NCI-H2107 treated with DMSO at 0.1 percent for 48 hours (cell line): ENCODE results near the gene PHLDB2.
A peak's percentile ranks its signal among the peaks of the same experiment; 100 is the strongest.

Source experiments
- DNase-seq: peaks from one replicate; lab custom pipeline; 2025; ENCODE audit not compliant: unreplicated experiment; lab: John Stamatoyannopoulos, UW

The PHLDB2 gene

DNA sequence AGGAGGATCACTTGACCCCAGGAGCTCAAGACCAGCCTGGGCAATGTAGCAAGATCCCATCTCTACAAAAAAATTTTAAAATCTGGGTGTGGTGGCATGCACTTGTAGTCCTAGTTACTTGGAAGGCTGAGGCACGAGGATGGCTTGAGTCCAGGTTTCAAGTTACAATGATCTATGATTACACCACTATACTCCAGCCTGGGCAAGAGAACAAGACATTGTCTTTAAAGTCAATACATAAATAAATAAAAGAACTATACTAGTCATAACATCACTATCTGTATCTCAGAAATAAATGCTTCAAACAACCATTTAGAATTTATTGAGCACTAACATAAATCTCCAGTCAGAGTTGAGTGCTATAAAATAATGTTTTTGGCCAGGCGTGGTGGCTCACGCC is 8.5 kb upstream of the PHLDB2 start:
- no peak for DNase-seq

DNA sequence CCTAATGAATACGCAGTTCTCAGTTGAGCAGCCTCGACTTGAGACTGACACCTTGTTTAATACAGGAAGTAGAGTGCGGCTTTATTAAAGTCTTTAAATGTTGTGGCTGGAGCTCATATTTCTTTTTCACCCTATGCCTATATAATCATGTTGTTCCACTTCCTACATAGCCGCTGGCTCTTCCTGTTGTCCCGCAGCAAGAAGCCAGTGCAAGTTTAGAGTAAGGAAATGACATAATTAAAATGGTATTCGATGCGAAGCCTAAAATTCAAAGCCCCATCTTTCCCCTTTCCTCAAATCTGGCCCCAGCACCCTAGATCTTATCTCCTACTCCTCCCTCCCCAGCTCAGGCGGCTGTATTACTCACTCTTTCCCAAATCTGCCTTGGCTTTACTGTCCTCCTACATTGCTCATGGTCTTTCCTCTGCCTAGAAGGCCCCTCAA is 7.5 kb upstream of the PHLDB2 start:
- no peak for DNase-seq

DNA sequence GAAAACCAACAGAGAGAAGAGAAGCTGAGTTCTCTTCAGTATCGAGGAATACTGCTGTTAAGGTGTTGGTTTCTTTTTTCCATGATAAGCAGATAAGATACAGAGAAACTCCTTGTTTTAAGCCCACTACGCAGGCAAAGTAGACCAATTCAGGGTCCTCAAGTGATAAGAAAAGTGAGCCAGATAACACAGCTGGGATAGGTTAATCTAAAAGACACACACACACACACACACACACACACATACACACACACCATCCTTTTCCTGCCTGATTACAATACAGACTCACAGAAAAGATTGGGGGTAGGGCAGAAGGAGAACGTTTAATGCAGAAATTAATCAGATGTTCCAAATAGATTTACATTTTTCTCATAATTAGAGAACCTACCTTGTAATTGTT is 6.5 kb upstream of the PHLDB2 start:
- DNase-seq: no peak

DNA sequence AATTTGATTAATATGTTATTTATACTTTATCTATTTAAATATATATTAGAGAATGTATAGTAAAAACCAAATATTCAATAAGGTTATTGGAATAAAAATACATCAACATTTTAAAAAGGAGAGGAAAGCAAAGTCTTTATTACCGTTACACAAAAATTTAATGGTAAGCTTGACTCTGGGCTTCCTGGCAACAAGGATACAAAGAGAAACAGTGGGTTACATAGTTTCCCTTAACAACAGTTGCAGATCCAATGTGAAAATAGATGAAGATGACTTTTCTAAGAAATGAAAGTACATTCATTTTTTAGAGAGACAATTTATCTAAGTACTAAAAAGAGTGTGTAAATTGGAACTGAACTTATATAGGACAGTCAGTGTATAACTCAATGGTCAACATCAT is 6.0 kb upstream of the PHLDB2 start:
- no peak for DNase-seq

DNA sequence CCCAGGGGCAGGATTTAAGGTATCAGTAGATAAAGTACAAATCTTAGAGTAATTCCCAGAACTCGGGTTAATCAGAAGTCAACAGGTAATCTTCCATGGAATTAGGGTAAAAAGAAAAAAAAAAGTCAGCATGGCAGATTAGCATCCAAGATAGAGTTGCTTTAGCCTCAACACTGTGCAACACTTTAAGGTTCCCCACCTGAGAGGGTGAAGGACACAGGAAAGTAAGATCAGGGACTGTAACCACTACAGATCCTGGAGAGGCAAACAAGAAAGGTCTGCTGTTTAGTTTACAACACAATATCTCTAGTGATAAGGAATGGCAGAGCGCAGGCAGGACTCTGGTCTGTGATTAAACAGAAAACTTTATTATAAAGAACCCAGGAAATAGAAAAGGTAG is 4.1 kb upstream of the PHLDB2 start:
- DNase-seq: no peak

DNA sequence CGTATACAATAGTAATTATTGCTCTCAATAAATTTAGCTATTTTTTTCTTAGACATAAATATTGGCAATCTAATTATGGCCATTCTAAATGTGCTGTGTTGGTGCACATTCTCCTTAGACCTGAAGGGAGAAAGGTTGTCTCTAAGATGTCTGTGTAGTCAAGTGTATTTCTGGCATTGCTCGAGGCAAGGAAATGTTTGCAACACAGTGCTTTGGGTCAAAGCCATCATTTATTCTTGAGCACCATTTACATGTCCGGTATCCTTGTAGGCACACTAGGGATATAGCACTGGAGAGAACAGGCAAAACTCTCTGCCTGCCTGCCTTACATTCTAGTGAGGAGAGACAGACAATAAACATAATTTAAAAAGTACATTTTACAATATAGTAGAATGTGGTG is 2.6 kb upstream of the PHLDB2 start:
- no peak for DNase-seq

DNA sequence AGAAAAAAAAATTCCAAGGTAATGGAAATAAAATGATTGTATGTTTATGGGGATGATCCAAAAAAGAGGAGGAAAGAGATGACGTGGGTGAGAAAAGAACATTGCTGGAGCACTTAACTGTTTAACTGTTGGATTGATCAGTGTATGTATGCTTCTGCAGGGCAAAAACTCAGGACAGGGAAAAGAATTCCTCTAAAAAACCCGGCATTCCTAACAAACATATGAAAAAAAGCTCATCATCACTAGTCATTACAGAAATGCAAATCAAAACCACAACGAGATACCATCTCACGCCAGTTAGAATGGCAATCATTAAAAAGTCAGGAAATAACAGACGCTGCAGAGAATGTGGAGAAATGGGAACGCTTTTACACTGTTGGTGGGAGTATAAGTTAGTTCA is 1.6 kb upstream of the PHLDB2 start:
- no peak for DNase-seq

DNA sequence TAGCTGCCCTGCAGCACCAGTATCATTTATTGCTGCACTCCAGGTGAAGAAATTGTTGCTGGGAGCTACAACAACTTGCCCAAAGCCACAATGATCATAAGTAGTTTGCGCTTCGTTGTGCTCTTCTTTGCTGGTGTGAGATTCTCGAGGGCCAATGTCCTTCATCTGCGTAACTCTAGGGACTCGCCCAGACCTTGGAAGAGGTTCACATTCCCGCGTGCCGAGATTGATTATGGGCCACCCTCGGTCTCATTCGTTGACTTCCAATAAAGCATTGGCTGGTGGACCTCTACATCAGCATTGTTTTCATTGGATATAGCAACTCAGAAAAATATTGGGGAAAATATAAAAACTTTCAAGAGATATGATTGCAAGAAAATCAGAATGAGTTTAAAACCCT is 423 bp upstream of the PHLDB2 start:
- DNase-seq: no peak

DNA sequence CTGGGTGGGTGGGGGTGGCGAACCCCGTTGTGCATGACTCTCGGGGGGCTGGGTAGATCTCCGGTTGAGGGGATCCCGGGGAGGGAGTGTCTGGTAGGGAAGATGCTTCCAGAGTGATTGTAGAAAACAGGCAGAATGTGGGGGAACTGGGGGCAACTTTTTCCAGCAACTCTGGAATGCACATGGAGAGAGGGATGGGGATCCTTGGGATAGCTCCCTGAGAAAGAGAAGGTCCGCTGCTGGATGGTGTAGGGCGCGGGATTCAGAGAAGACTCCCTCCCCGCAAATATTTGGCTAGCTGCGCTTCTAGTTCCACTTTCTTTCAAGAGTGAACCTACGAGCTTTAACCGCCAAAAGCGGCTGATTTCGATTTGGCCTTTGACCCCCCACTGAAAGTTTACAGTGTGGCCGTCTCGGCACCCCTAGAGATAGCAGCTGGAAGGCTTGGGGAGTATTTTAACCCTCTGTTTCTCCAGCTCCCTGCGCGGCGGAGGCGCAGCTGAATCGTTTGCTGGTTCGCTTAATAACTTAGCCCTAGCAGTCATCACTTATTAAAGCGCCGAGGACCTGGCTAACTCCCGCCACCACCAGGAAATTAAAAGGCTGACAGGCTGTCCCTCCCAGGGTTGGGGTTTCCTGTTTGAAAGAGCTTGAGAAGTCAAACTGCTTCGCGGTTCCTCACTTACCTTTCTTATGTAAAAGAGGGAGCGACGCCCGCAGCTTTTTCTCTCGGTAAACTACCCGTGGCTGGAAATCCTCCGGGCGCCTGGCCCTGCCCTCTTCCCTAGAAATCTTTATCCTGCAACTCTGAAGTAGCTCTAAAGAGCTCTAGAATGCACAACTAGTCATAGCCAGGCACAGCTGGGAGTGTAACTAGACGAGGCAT is 1.2 kb downstream of the PHLDB2 start:
- DNase-seq: peak; percentile 89

DNA sequence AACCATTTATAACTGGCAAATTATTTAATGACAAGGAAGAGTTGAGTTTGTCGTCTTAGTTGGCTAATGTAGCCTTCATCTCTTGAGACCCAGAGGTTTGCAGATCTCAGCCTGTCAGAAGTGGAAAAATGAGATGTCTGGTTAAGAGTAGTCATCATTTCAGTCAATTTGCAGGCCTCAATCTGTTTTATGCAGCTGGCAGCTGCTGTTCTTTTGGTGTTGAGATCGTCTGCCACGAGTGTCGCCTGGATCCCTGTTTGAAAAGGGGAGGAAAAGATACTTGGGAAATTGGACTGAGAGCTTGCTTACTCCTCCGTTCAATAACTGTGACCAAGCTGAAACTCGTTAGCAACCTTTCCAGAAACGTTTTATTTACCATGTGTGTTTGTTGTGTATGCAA is 2.3 kb downstream of the PHLDB2 start:
- no peak for DNase-seq

DNA sequence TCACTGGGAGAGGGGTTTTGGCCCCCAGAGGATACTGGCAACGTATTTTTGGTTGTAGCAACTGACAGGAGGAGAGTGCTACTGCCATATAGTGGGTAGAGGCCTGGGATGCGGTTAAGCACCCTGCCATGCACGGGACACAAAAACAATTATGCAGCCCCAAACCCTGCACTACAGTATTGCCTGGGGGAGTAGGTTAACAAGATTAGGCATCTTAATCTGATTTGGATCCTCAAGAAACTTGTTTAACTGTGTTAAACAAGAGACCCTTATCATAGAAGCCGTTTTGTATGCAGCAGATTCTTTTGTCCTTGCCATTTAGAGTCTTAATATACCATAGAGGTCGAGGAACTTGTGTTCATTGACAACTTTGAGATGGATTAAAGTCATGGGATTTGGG is 3.4 kb downstream of the PHLDB2 start:
- no peak for DNase-seq

DNA sequence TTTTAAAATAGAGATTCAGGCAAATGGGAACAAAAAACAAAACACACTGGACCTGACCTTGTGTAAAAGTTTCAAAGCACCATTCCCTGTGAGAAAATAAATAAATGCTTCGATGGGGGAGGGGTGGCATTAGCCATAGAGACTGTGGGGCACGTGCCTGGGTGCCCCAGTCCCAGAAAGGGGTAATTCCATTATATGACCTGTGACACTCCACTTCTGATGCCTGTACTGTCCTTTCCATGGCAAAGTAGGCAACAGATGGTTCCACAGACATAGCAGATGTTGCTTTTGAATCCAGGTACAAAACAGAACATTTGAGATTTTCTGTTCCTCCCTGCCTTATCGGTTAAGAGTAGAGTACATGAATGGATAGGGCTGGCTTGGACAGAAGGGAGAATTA is 3.9 kb downstream of the PHLDB2 start:
- DNase-seq: no peak

DNA sequence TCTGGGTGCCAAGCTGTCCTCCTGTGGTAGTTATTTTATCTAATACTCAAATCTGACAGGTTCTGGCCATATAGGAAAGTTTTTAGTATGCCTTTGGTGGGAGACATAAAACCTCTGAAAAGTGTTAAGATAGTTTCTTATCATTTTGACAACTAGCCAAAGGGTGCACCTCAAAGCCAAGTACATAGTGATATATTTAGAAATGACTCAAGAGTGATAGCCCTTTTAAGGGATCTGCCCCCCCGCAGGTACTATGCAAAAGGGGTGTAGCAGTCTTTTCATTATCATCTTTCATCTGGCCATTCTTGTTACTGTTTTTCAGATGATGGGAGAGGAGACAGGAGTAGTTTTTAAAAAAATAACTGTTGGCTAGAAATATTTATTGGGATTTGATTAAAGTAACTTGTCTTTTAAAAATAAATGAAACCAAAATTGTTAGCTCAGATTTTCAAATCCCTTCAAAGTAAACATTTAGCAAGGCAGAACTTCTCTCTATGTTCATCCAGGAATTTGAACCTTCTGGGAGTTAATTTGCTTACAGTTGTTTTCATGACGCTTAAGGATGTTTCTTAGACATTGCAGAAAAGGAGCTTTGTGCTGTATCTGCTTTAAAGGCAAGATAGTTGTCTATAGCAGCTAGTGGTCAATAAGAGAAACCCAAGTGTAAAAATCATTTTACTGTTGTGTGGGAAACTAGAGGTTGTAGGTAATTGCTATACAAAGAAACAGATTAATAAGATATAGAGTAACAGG is 5.1 kb downstream of the PHLDB2 start:
- DNase-seq: no peak

DNA sequence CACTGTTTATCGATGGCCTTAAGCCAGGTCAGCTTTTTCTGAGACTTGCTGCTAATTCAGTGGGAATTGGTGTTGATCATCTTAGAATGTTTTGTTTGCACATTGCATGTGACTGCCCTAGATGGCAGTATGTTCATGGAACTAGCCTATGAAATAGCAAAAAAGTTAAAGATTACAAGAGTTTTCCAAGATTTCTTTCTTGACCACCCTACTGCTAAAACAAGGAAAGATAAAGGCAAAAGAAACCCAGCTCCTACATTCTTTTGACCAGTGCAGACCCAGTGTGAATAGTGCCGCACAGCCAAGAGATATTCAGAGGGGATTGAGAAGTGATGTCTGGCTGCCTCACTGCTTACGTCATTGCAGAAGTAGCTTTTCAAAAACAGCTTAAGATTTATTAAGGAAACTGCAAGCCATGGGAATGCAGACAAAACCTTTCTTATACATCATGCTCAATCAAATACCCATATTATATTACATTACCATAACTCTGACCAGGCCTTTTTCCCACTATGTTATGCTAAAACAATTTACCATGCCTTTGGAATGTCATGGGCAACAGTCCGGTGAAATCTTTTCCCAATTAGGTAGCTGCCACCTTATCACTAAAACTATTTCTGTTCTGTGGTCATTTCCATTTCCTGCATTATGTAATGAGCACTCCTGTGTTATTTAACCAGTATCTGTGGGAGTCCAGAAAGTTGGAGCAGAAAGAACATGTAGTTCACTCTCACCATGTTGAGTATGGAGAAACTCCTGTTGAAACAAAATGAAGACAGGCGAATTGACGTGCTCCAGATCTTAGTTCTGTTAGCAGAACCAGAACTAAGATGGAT is 6.0 kb downstream of the PHLDB2 start:
- DNase-seq: no peak

DNA sequence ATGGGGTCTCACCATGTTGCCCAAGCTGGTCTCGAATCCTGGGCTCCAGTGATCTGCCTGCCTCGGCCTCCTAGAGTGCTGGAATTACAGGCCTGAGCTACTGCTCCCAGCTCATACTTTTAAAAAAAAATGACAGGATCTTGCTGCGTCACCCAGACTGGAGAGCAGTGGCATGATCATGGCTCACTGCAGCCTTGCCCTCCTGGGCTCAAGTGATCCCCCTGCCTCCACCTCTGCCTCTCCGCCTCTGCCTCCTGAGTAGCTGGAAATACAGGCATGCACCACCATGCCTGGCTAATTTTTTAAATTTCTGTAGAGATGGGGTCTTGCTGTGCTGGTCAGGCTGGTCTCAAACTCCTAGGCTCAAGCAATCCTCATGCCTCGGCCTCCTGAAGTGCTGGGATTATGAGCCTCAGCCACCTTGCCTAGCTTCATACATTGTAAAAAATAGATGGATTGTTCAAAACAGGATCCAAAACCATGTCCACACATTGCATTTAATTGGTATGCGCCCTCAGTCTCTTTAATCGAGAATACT is 8.9 kb downstream of the PHLDB2 start:
- no peak for DNase-seq

DNA sequence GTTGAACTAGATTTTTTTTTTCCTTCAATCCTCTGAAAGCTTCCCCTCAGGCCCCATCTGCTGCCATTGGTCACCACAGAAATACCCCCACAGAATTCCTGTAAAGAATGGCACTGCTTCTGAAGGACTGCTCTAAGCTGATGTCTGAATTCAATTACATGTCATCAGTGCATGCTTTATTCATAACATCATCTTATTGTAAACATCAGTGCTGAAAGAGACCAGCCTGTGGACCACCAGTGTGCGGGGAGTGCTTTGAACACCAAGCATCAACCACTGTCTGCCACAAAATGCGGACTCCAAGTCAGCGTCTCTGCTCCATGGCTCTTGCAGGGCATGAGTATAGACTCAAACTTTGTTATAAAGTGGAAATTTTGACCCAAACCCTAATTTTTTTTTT is 11.6 kb downstream of the PHLDB2 start:
- no peak for DNase-seq

DNA sequence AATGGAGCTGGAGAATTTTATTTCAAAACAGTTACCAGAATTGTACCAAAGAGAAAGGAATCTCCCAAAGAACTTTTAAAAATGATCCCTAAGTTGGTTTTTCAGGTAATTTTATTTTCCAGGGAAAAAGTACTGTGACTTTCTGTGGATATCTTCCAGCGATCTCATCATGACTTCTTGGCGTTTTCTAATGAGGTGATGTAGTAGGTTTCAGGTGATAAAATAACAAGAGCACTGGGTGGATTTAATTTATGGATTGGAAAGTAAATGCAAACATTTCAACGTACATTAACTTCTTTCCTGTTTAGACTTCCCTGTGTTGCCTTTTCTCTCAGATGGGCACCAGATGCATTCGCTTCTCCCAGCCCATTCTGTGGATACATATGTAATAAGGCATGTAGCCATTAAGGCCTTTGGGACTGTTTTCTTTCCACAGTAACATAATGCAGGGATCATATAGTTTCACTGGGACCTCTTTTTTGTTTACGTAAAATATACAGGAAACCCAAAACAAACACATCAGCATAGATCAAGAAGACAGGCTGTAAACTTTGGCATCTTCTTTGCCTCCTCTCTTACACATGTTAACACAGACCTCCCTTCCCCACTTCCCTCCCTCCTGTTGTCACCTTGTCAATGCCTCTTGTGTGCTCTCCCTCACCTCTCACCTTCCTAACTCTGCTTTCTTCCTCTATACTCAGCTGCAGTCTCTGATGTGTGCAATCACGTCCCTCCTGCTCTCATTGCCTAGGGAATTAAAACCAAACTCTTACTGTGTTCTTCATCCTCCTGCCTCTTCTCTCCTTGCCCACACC is 13.0 kb downstream of the PHLDB2 start:
- DNase-seq: no peak

DNA sequence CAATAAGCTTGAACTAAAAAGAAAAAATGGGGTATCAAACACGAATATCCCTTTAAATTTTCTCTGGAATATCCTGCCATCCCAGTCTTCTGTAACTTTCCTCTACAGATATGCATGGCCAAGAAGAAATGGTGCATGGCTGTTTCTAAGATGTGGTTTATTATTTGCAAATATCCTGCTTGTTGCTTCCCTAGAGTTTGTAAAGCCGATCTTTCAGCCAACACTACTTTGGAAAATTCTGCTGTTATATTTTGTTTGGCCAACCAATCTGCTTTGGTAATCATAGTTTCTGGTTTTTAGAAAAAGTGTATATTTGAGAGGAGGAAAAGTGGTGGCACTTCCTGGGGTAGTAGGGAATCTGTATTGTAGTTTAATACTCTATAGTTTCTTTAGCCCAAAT is 13.9 kb downstream of the PHLDB2 start:
- DNase-seq: no peak

DNA sequence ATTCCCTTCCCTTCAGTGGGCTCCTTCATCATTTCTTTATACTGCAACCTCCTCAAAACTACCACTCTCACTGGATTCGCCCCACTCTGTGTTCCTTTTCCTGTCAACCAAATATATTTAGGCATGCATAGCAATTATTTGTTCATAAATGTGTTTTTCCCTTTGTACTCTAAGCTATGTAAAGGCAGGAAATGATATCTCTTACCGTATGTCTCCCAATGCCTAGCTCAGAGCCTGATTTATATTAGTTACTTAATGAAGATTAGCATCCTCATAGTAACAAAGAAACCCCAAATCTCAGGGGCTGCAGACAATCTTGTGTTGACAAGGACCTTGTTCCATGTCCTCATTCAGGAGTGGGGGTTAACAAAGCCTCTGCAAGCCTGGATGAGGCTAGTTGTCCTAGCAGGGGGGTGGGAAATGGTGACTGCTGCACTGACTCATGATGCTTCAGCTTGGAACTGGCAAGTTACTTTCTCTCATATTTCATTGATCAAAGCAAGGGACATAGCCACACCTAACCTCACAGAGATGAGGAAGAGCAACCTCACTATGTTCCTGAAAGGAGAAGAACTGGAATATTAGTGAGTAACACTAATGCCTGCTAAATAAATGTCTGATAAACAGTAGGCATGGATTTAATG is 15.2 kb downstream of the PHLDB2 start:
- no peak for DNase-seq

DNA sequence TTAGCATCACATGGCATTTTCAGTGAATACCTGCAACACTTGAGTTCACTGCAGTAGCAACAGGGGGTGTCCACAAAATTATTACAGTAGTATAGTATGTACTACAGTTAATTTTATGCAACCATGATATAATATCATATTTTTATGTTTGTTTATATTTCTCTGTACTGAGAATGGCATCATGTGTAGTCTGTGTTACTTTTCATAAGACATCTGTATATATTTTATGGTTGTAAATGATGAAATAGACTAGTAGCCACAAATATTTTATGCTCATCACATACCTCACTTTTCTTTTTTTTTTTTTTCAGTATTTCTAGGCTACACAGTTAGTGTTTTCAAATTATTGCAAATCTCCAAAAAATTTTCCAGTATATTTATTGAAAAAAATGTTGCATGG is 22.4 kb downstream of the PHLDB2 start:
- DNase-seq: no peak
